ENCODE measurements around the gene SEMA3A. TPM values are rescaled to one million over a fixed set of nuclear protein-coding genes. Genes with fewer than 3 reads are reported as not detected.

Gene SEMA3A
- total RNA-seq, 1 donor from 2014 or later = 0.75 TPM

DNA sequence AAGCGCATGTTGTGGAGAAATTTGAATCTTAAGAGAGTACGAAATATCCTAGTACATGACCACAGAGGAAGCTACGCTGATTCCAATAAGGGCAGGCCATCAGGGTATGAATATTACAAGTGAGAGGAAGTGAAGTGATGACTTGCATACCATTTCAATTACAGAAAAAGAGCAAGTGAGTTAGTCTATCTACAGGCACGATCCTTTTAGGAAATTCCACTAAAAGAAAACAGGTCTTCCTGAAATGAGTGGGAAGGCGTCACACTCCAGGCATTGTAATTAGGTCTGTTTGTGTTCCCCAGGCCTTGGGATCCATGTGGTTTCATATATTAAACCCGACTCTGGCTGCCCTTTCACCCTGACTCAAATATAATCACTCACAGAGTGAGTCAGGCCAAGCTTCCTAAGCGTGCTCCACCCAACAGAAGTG is 152.5 kb downstream of the SEMA3A start:
- intact Hi-C loops (cut with DNase I) = no loop called here
- Histone ChIP-seq H3K27ac (no peak overlapping the region), H3K36me3 (no peaks in the 10 kb centered on the region), H3K4me3 (no peak overlapping the region), H3K9me3 (no peaks in the 10 kb centered on the region), H3K27me3 (no peaks in the 10 kb centered on the region), H3K4me1 (no peaks in the 10 kb centered on the region)
- no peak for TF ChIP-seq CTCF (IDR thresholded peaks at IDR 0.05)
- no peak for DNase-seq (ENCODE audit: low spot score in 2 of 2)

- TF ChIP-seq CTCF (IDR thresholded peaks at IDR 0.05) = no peak
- intact Hi-C loops (cut with DNase I) = no loop called here
Measured at GRCh38 chr7:84041649-84042048, 152.9 kb downstream of the SEMA3A start.

GRCh38 chr7:84040355-84040754 is 154.2 kb downstream of the SEMA3A start:
- no peak for DNase-seq (ENCODE audit: low spot score in 2 of 2)
- no peak overlapping the region for H3K27ac ChIP-seq
- no peaks in the 10 kb centered on the region for H3K9me3 ChIP-seq
- H3K4me3 ChIP-seq = no peak overlapping the region
- H3K36me3 ChIP-seq = no peaks in the 10 kb centered on the region
- intact Hi-C loops (cut with DNase I) = no loop called here
- H3K27me3 ChIP-seq = no peaks in the 10 kb centered on the region
- TF ChIP-seq CTCF (IDR thresholded peaks at IDR 0.05) = no peak
- H3K4me1 ChIP-seq = no peaks in the 10 kb centered on the region

More at GRCh38 chr7:84041649-84042048, 152.9 kb downstream of the SEMA3A start:
- DNase-seq (ENCODE audit: low spot score in 2 of 2) = no peak
- no peaks in the 10 kb centered on the region for H3K36me3 ChIP-seq
- H3K27ac ChIP-seq = no peak overlapping the region
- H3K27me3 ChIP-seq = no peaks in the 10 kb centered on the region
- no peaks in the 10 kb centered on the region for H3K9me3 ChIP-seq
- H3K4me1 ChIP-seq = no peaks in the 10 kb centered on the region
- no peak overlapping the region for H3K4me3 ChIP-seq

DNA sequence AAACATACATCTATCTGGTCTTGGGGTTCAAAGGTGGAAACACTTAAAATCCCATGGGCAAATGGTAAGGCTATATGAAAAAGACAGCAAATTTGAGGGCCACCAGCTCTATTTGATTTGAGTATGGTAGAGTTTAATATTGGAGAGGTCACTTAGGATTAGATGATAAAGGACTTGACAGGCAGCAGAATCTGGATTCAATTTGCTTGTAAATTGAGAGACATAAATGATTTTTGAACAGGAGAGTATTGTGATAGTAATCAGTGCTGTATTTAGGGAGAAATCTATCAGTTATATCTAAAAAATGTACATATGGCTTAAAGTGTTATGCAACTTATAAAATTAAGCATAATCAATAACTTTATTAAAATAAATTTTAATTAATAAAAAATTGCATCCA is 155.2 kb downstream of the SEMA3A start:
- Histone ChIP-seq H3K4me3 (no peak overlapping the region), H3K4me1 (no peaks in the 10 kb centered on the region), H3K36me3 (no peaks in the 10 kb centered on the region), H3K27ac (no peak overlapping the region), H3K9me3 (no peaks in the 10 kb centered on the region), H3K27me3 (no peaks in the 10 kb centered on the region)
- TF ChIP-seq CTCF (IDR thresholded peaks at IDR 0.05) = no peak
- intact Hi-C loops (cut with DNase I) = no loop called here
- no peak for DNase-seq (ENCODE audit: low spot score in 2 of 2)

DNA sequence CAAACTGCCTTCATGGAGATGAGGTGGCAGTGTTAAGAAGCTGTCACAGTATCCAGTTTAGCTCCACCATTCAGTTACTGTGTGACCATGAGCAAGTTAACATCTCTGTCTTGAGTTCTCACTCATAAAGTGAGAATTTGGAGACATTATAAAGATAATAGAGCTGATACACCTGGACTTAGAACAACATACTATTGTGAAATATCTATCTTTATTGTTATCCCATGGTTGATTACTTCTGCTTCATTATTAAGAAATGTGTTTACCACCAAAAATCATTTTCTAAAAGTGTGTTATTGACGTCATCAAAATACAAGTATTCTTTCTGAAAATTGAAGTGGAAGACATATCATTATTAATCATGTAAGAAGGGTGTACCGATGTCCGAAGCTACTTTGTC is 166.9 kb downstream of the SEMA3A start:
- no peak for TF ChIP-seq CTCF (IDR thresholded peaks at IDR 0.05)
- Histone ChIP-seq H3K27me3 (no peaks in the 10 kb centered on the region), H3K9me3 (no peaks in the 10 kb centered on the region), H3K27ac (no peak overlapping the region), H3K4me1 (no peaks in the 10 kb centered on the region), H3K36me3 (no peaks in the 10 kb centered on the region), H3K4me3 (no peak overlapping the region)
- no peak for DNase-seq (ENCODE audit: low spot score in 2 of 2)
- intact Hi-C loops (cut with DNase I) = no loop called here

DNA sequence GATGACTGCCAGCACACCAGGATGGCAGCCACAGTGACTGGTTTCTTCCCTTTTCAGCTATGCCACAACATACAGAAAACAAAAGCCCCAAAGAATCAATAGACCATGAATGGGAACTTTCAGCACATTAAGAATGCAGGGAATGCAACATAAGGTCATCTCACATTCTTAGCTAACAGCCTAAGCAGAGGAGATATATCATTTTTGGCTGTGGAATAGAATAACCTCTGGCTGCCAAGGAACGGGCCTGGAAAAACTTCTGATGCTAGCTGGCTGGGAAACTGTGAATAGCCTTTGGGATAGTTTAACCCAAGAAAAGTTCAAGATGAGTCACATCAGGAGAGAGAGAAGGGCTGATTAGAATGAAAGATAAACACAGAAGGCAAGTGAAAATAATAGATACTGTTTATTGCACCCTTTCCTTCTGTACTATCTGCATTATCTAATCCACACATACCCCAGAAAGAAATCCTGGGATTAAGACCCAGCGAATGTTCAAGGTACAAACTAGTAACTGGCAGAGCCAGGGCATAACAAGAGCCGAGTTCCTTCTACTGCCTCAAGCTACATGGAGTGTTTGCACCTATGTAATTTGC is 169.2 kb downstream of the SEMA3A start:
- no peak for TF ChIP-seq CTCF (IDR thresholded peaks at IDR 0.05)
- no peak for DNase-seq (ENCODE audit: low spot score in 2 of 2)
- Histone ChIP-seq H3K4me1 (no peaks in the 10 kb centered on the region), H3K27ac (no peak overlapping the region), H3K36me3 (no peaks in the 10 kb centered on the region), H3K4me3 (no peak overlapping the region), H3K9me3 (no peaks in the 10 kb centered on the region), H3K27me3 (no peaks in the 10 kb centered on the region)
- intact Hi-C loops (cut with DNase I) = no loop called here

Data from ascending aorta (tissue), 2 donors.